ENCODE measurements around the gene TCF7L1. TPM values are rescaled to one million over a fixed set of nuclear protein-coding genes. Genes with fewer than 3 reads are reported as not detected.
"Not testable (repeated sequence)": the region's sequence is repeated elsewhere in the genome, so short reads cannot be mapped to it uniquely, and the experiment has no call there.

TCF7L1 gene
- total RNA-seq, 2 donors from 2014 or later = 2.0 to 3.9 TPM

DNA sequence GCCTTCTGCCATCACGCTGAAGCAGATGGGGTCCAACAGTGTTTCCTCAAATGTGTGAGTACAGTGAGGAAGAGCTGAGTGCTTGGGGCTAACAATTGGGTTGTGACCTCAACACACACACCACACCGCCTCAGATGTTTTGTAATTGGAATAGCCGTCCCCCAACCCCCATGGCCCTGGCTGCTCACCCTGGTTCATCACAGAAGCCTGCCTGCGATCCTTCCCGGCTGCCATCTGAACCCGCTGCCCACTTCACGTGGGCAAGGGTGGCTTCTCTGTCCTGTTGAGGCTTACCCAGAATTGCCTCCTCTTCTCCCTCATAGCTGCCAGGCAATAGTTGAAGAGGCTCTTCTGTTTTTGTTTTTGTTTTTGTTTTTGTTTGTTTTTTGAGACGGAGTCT is 150.4 kb downstream of the TCF7L1 start:
- ATAC-seq (no peak), DNase-seq (peak in 1 of 2 donors; percentile 11)
- intact Hi-C loops (cut with DNase I, micrococcal nuclease) = loop anchor here in 1 of 2 donors (5.0 to 10.0 kb wide), 2 partner anchors 141 to 219 kb away; no protein-coding TSS in a partner anchor

DNA sequence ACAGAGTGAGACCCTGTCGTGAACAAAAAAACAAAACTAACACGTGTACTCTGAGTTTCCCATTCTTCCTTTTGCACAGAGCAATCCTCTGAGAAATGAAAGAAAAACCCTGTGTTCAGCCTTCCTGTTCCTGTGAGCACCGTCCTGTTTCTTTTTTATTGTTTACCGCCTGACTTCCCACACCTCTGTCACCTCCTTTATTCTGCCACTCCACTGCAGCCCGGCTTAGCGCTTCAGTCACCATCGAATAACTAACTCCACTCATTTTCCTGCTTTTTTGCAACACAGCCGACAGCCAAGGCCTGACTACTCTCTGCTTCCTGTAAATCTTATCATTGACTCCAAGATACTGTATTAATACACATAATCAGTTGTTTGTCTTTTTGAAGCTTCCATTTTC is 153.7 kb downstream of the TCF7L1 start:
- ATAC-seq (no peak), DNase-seq (peak in 1 of 2 donors; percentile 16)
- intact Hi-C loops (cut with DNase I, micrococcal nuclease) = loop anchor here (5.0 to 10.0 kb wide), 2 partner anchors 155 to 222 kb away; partner anchors contain the start of gene TCF7L1 (in 1 of the 2)

DNA sequence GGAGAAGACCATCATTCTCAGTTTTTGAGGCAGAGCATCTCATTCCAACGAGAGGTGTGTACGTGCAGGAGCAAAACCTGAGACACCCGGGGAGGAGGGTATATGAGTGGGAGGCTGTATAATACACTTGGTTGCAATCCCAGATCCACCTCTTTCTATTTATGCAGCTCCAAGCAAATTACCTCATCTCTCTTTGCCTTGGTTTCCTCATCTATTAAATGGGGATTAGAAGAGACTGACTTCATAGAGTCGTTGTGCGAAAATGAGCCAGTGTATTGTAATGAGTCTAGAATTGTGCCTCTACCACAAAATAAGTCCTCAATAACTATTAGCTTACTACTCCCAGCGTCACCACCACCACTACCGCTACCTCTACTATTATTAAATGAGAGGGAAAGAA is 154.5 kb downstream of the TCF7L1 start:
- ATAC-seq (no peak), DNase-seq (no peak)
- intact Hi-C loops (cut with DNase I, micrococcal nuclease) = loop anchor here (5.0 to 10.0 kb wide), 2 partner anchors 155 to 223 kb away; partner anchors contain the start of gene TCF7L1 (in 1 of the 2)

DNA sequence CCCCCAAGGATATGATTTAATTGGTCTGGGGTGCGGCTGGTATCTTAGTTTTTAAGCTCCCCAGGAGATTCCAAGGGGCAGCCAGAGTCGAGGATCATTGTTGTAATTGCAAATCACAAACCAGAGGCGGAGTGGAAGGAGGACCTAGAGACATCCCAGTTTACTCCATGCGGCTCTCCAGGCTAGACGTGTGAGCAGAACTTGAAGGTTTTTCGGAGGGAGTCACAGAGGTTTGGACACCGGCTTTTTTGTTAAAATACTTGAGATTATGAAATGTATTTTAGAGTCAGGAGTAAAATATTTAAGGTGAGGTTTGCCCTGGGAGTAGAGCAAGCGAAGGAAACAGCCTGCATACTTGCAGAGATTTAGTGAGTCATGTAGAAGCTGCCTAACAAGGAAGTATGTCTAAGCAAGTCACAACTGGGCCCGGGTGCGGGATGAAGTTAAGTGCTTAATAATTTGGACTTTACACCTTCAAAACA is 155.1 kb downstream of the TCF7L1 start:
- intact Hi-C loops (cut with DNase I, micrococcal nuclease) = loop anchor here (5.0 to 10.0 kb wide), 2 partner anchors 156 to 223 kb away; partner anchors contain the start of gene TCF7L1 (in 1 of the 2)
- peak; percentile 51 to 53 for DNase-seq
- peak; percentile 88 for ATAC-seq

DNA sequence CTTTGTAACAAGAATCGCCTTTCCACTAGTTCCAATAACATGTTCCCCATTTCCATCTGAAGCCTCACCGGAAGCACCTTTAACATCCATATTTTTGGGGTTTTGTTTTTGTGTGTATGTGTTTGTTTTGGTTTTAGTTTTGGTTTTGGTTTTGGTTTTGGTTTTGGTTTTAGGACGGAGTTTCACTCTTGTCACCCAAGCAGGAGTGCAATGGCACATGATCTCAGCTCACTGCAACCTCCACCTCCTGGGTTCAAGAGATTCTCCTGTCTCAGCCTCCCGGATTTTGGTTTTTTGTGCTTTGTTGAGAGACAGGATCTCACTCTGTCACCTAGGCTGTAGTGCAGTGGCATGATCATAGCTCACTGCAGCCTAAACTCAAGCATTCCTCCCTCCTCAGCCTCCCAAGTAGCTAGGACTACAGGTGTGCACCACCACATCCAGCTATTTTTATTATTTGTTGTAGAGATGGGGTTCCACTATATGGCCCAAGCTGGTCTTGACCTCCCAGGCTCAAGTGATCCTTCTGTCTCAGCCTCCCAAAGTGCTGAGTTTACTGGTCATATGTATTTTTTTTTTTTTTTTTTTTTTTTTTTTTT is 158.3 kb downstream of the TCF7L1 start:
- intact Hi-C loops (cut with DNase I, micrococcal nuclease) = no loop called here
- DNase-seq (no peak), ATAC-seq (no peak)

DNA sequence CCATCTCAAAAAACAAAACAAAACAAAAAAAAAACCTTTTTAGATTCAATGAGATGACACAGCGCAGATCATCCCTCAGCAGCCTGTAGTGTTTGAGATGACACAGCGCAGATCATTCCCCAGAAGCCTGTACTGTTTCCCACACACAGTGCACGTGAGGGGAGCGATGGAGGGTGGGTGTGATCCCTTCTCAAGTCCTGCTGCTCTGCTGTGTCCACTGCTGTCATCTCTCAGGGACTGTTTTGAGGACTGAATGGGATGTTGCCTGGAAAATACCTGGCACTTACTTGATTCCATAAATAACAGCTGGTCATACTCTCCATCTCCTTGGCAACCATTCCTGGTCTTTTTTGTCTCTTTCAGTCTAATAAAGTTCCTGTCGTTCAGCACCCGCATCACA is 168.9 kb downstream of the TCF7L1 start:
- no peak for ATAC-seq
- intact Hi-C loops (cut with DNase I, micrococcal nuclease) = loop anchor here in 1 of 2 donors (5.0 kb wide), 1 partner anchor 235 kb away; no protein-coding TSS in a partner anchor
- no peak for DNase-seq

DNA sequence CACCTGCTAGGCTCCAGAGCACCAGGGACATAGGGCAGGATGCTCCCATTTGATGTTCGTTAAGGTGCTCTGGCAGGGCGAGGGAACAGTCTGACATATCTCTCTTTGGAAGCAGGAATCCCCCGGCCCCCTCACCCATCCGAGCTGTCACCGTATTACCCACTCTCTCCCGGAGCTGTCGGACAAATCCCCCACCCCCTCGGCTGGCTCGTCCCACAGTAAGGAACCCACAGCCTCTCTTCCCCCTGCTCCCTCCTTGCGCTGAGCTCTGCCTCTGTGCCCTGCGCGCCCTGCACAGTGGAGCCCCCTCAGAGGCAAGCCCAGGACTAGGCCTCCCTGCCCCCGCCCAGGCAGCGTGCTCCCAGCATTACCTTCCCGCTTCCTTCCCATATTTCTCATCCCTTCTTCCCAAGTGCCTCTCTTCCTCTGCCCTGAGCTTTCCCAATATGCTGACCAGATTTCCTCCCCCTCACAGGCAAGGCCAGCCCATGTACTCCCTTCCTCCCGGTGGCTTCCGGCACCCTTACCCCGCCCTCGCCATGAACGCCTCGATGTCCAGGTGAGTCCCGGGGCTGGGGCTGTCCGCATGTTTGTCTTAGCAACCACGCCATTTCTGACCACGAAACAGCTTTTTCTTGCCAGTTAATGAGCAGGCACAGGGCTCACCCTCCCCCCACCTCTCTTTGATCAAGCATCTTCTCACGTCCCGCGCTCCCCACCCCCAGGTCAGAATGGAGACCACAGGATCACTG is 170.8 kb downstream of the TCF7L1 start:
- DNase-seq = no peak
- intact Hi-C loops (cut with DNase I, micrococcal nuclease) = loop anchor here in 1 of 2 donors (5.0 kb wide), 1 partner anchor 237 kb away; no protein-coding TSS in a partner anchor
- ATAC-seq = no peak

DNA sequence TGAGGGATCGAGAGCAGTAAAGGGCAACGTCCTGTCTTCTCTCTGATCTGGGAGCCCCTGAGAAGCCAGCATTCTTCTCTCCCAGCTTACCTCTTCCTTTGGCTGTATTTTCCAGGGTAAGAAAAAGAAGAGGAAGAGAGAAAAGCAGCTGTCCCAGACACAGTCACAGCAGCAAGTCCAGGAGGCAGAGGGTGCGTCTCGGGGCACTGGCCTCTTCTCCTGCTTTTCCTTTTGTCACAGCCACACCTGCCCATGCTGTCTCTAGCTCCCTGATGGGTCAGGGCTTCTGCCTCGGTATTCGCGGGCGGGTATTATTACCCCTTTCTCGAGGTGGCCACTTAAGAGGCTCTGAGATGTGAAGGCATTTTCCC is 174.3 kb downstream of the TCF7L1 start:
- peak; percentile 49 to 58 for DNase-seq
- peak; percentile 69 for ATAC-seq
- intact Hi-C loops (cut with DNase I, micrococcal nuclease) = no loop called here

DNA sequence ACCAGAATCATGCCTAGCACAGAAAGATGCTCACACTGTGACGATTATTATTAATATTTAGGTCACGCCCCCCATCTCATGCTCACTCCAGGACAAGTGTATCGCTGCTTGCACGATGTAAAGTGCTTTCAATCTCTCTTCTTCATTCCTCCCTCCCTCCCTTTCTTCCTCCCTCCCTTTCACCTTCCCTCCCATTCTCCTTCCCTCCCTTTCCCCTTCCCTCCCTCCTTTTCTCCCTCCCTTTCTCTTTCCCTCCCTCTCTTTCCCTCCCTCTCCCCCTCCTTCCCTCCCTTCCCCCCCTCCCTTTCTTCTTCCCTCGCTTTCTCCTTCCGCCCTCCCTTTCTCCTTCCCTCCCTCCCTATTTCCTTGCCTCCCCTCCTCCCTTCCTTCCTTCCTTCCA is 175.0 kb downstream of the TCF7L1 start:
- no peak for DNase-seq
- intact Hi-C loops (cut with DNase I, micrococcal nuclease) = no loop called here
- ATAC-seq = no peak

DNA sequence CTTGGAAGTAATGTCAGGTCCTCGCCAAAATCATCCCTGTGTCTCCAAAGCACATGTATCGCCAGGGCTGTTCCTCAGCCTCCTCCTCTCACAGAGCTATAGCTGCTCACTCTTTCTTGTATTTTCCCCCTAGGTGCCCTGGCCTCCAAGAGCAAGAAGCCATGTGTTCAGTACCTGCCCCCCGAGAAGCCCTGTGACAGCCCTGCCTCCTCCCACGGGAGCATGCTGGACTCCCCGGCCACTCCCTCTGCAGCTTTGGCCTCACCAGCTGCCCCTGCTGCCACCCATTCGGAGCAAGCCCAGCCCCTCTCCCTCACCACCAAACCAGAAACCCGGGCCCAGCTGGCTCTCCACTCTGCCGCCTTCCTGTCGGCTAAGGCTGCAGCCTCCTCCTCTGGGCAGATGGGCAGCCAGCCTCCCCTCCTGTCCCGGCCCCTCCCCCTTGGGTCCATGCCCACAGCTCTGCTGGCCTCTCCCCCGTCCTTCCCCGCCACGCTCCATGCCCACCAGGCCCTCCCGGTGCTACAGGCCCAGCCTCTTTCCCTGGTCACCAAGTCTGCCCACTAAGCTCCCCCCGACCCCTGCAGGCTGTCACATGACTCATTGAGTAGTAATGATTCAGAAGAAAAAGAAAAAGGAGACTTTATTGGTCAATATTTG is 175.8 kb downstream of the TCF7L1 start:
- DNase-seq = peak; percentile 69 to 74
- ATAC-seq = peak; percentile 13
- intact Hi-C loops (cut with DNase I, micrococcal nuclease) = no loop called here

DNA sequence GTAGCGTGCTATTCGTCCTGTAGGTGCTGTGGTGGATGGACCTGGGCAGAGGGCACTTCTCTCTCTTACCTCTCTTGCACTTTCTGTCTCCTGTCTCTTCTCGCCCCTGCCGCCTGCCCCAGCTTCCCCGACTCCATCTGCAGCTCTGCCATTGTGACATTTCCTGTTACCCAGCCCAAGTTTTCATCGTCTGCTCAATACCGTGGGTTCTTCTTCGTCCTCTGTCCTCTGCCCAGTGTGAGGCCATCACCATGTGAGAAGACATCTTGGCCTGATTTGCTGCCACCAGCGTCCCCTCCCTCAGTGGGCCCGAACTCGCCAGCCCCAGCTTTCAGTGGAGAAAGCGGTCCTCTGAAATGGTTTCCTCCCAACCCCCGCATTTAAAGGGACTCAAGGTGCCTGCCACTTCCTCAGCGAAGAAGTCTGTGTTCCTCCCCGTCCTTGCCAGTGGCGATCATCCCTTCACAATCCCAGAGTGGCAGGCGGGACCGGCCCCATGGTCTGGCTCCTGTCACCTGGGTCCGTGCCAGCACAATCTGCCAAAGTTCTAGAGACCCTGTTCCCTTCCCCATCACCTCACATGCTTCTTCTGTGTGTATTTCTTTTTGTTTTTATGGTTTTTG is 176.6 kb downstream of the TCF7L1 start:
- DNase-seq (no peak), ATAC-seq (no peak)
- intact Hi-C loops (cut with DNase I, micrococcal nuclease) = no loop called here

DNA sequence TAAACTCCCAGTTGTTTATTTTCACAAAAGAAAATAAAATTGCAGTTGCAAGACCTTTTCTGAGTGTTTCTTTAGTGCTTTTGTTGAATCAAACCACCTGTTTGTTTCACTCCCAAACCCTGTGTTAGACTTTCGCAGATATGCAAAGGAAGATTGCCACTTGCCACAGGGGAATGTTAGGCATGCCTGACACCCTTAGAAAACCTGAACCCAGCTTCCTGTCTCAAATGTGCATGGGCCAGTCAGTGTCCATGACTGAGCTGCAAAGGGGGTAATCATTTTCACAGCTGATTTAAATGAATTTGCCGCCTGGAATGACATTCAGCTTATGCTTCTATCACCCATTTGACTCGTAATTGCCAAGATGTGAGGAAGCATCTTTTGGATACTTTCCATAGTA is 177.1 kb downstream of the TCF7L1 start:
- intact Hi-C loops (cut with DNase I, micrococcal nuclease) = no loop called here
- ATAC-seq (no peak), DNase-seq (no peak)

DNA sequence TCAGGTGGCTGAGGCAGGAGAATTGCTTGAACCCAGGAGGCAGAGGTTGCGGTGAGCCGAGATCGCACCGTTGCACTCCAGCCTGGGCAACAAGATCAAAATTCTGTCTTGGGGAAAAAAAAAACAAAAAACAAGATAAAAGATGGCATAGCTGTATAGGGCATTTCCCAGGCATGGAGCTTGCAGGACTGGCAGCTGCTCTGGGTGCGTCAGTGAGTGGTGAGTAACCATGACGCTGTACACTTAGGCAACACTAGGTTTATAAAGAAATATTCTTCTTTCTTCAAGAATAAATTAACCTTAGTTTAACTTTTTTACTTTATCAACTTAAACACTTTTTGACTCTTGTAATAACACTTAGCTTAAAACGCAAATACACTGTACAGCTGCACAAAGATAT is 179.2 kb downstream of the TCF7L1 start:
- DNase-seq (no peak), ATAC-seq (no peak)
- intact Hi-C loops (cut with DNase I, micrococcal nuclease) = no loop called here

DNA sequence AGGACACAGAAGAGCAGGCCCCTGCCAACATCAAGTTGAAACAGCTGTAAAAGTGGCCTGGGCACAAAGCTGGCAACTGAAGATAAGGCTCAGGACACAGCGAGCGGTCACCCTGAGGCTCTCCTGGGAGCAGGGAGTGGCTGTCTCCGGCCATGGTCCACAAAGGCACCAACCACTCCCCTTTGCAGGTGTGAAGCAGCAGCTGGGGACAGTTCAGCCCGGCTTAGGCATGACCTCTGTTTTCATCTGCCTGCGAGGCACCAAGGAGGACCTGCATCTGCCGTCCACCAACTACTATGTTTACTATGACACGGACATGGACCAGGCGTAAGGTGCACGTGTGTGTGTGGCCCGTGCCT is 181.7 kb downstream of the TCF7L1 start:
- DNase-seq (no peak), ATAC-seq (peak; percentile 71)
- intact Hi-C loops (cut with DNase I, micrococcal nuclease) = no loop called here

DNA sequence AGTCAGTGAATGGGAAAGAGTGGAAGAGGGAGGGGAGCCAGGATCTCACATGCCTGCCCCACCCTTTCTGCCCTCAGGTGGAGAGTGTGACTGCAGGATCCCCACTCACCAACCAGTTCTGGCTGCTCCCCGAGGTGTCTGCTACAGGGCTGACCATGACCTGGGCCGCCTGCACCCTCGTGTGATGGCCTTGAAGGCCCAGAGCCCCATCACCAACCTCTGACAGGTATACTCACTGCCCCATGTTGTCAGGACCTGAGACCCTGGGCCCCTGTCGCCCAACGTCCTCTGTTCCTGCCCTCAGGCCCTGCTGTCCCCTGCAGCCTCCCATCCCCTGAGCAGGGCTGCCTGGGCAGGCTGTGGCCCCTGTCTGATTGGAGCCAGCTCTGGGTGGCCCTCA is 182.7 kb downstream of the TCF7L1 start:
- intact Hi-C loops (cut with DNase I, micrococcal nuclease); ATAC-seq; DNase-seq: not testable (repeated sequence)

DNA sequence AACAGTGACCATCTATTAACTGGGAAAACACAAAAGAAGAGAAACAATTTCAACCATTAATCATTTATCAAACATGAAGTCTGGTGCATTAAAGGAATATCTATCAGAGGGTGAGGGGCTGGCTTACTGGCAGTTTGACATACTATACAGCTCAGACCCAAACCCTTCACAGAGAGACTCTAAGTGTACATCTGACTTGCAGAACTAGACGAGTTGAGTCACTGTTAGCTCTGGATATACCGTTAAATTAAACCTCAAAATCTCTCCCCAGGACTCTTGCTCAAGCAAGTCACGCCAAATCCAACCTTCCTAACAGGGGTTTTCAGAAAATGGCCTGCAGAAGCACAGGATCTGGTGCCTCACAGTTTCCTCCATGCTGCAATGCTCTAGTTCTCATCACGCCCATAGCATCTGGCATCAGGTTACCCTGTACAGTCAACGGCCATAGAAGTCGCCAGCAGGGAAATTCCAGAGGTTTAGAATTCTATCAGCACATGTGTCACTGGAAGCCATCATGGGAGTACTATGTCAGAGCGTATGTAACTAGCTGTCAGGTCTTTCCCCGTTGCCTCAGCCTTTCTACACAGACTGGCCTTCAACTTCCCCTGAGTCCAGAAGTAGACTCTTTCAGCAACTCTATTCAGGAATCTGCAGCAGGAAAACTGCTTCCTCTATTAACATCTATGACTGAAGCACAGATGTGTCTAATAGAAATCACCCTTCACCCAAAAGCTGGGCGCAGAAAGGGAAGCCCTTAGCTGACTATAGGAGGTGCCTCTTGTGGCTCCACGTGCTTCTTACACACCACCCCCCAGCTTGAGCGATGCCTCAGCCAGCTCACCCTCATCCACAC is 185.3 kb downstream of the TCF7L1 start:
- ATAC-seq (no peak), DNase-seq (no peak)
- intact Hi-C loops (cut with DNase I, micrococcal nuclease) = no loop called here

DNA sequence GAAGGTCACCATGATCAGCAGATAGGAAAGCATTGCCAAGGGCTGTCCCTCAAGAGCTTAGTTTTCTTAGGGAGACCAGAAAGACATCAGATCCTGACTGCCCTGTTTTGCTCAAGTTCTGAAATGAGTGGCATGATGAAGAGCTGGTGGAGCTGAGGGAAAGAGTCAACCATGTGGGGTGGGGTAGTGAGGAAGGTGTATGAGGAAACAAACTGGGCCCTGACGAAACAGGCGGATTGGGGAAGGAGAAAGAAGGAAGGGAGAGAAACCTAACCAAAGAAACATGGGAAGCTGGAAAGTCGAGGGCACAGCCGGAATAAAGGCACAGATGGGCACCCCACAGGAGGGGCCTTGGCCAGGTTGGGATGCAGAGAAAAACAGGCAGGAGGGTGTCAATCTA is 186.6 kb downstream of the TCF7L1 start:
- intact Hi-C loops (cut with DNase I, micrococcal nuclease) = no loop called here
- DNase-seq (no peak), ATAC-seq (no peak)

DNA sequence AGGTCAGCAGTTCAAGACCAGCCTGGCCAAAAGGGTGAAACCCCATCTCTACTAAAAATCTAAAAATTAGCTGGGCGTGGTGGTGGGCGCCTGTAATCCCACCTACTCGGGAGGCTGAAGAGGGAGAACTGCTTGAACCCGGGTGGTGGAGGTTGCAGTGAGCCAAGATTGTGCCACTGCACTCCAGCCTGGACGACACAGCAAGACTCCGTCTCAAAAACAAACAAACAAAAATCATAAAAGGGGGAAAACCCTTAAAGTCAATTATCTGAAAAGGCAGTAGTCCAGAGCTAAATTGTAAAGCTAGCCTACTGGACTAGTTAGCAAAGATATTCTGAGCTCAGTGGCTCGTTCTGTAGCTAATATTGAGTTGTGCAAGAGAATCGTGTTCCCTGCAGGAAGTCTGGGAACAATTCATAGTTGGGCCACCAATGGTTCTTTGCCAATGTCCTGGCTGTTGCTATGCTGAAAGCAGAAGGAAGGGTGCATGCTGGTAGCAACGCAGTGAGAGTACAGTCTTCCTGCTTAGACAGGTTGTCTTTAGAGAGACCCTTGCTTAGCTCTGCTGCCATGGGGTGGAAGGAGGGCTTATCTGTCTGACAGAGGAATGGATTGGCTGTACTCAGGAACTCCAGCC is 190.3 kb downstream of the TCF7L1 start:
- intact Hi-C loops (cut with DNase I, micrococcal nuclease) = no loop called here
- DNase-seq (no peak), ATAC-seq (no peak)
